GM12874 (cell line): ENCODE data around the gene TMEM248.

Experiments used
- TF ChIP-seq, protein P1 (sequence below): IDR thresholded peaks from 2 replicates; pipeline ENCODE4 v1.5.1; 2011; ENCODE audit warnings: low read depth, mild to moderate bottlenecking, control low read depth, low read length, moderate library complexity; ENCODE audit not compliant: insufficient read depth

TMEM248 gene

DNA sequence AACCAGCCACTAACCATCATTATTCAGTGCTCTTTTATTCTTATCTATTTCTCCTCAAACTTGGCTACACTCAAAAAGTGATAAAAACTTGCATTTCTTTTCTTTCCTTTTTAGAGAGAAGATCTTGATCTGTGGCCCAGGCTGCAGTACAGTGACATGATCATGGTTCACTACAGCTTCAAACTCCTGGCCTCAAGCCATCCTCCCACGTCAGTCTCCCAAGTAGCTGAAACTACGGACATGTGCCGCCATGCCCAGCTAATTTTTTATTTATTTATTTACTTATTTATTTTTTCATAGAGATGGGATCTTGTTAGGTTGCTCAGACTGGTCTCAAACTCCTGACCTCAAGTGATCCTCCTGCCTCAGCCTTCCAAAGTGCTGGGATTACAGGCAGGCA is 24.6 kb upstream of the TMEM248 start:
- TF ChIP-seq, protein P1, sequence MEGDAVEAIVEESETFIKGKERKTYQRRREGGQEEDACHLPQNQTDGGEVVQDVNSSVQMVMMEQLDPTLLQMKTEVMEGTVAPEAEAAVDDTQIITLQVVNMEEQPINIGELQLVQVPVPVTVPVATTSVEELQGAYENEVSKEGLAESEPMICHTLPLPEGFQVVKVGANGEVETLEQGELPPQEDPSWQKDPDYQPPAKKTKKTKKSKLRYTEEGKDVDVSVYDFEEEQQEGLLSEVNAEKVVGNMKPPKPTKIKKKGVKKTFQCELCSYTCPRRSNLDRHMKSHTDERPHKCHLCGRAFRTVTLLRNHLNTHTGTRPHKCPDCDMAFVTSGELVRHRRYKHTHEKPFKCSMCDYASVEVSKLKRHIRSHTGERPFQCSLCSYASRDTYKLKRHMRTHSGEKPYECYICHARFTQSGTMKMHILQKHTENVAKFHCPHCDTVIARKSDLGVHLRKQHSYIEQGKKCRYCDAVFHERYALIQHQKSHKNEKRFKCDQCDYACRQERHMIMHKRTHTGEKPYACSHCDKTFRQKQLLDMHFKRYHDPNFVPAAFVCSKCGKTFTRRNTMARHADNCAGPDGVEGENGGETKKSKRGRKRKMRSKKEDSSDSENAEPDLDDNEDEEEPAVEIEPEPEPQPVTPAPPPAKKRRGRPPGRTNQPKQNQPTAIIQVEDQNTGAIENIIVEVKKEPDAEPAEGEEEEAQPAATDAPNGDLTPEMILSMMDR, result no peak

DNA sequence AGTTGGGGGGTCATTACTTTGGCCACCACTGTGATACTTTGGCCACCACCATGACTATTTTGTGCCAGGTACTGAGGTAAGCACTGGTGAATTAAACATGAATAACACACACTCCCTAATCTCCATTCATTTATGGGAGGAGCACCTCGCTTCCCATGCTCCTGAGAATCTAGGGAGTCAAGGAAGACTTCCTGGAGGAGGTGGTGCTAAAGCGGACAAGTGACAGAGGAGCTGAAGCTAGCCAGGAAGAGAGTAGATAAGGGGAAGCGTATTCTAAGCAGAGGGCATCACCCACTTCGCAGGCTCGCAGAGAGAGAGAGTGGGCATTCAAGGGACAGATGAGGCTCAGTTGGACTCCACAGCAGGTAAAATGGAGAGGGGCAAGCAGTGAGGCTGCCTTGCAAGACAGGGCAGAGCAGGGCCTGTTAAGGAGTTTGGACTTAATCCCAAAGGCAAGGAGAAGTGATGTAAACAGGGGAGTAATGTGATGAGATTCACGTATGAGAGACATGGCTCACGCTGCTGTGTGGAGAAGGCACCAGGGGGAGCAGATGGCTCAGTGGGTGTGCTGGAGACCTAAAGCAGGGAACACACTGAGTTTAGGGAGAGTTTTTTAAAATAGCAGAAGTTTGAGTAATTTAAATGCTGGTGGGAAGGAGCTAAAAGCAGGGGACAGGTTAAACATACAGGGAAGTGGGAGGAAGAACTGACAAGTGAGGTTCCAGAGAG is 21.3 kb upstream of the TMEM248 start:
- TF ChIP-seq, protein P1, result no peak

DNA sequence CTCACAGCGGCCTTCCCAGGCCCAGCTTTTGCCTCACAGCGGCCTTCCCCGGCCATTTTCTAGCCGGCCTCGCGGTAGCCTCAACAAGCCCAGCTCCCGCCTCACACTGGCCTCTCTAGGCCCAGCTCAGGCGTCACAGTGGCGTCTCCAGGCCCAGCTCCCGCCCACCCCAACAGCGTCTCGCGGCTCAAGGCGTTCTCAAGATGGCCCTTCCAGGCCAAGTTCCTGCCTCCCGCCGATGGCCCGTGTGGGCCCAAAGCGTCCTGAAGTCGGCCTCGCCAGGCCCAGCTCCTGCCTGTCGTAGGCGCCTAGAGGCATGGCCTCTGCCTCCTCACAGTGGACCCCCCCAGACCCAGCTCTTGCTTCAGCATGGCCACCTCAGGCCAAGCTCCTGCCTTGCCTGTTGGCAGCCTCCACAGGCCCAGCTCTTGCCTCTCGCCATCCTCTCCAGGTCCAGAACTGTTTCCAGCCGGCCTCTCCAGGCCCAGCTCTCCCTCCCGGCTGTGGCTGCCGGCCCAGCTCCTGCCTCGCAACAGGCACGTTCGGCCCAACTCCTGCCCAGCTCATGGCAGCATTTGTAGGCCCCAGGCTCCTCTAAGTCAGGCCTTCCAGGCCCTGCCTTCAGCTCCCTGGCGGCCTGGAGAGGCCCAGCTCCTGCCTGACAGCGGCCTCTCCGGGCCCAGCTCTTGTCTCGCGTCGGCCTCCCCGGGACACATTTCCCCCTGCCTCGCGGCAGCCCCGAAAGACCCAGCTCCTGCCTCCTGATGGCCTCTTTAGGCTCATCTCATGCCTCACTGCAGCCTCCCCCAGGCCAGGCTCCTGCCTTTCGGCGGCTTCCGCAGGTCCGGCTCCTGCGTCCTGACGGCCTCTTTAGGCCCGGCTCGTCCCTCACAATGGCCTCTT is 18.8 kb upstream of the TMEM248 start:
- TF ChIP-seq, protein P1, result no peak

DNA sequence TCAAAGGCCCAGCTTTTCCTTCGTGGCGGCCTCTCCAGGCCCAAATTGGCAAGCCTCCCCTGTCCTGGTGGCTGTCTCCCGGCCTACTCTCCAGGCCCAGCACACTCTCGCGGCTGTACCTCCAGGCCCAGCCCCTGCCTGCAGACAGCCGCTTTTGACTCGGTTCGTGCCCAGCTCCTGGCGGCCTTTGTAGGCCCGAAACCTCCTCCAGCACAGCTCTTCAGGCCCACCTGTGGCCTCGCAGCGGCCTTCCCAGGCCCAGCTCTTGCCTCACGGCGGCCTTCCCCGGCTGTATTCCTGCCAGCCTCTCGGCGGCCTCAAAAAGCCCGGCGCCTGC is 18.2 kb upstream of the TMEM248 start:
- TF ChIP-seq, protein P1, result no peak

DNA sequence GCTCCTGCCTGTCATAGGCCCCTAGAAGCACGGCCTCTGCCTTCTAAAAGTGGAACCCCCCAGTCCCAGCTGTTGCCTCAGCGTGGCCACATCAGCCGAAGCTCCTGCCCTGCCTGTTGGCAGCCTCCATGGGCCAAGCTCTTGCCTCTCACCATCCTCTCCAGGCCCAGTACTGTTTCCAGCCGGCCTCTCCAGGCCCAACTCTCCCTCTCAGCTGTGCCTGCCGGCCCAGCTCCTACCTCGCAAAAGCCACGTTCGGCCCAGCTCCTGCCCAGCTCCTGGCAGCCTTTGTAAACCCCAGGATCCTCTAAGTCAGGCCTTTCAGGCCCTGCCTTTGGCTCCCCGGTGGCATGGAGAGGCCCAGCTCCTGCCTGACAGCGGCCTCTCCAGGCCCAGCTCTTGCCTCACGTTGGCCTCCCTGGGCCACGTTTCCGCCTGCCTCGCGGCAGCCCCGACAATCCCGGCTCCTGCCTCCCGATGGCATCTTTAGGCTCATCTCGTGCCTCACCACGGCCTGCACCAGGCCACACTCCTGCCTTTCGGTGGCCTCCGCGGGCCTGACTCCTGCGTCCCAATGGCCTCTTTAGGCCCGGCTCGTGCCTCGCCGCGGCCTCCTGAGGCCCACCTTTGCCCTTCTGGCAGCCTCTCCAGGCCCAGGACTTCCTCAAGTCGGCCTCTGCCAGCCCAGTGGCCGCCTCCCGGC is 17.5 kb upstream of the TMEM248 start:
- TF ChIP-seq, protein P1, result no peak

DNA sequence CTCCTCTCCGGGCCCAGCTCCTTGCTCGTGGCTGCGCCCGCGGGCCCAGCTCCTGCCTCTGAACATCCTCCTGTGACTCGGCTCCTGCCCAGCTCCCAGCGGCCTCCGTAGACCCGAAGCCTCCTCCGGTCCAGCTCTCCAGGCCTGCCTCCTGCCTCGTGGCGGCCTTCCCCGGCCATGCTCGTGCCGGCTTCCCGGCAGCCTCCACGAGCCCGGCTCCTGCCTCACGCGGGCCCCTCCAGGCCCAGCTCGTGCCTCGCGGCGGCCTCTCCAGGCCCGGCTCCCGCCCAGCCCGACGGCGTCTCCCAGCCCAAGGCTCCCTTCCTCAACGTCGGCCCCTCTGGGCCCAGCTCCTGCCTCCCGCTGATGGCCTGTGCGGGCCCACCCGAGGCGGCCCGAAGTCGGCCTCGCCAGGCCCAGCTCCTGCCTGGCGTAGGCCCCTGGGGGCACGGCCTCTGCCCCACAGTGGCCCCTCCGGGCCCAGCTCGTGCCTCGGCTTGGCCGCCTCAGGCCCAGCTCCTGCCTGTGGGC is 16.9 kb upstream of the TMEM248 start:
- TF ChIP-seq, protein P1, result no peak

DNA sequence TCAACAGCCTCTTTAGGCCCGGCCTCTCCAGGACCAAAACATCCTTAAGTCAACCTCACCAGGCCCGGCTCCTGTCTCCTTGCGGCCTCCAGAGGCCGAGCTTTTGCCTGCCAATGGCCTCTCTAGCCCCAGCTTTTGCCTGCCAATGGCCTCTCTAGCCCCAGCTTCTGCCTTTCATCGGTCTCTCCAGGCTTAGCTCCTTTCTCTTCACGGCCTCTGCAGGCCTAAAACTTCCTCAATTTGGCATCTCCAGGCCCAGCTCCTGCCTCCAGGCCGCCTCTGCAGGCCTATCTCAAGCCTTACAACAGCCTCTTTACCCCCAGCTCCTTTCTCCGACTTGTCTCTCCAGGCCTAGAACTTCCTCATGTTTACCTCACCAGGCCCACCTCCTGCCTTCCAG is 15.7 kb upstream of the TMEM248 start:
- TF ChIP-seq, protein P1, result no peak
